DND-41 (cell line): Measurements from ENCODE around the gene MTARC2.

Source experiments
- ATAC-seq: fragments of 200-7000 bp; cut with Tn5 transposase; 3 replicates; pipeline ENCODE4 v1.9.1; 2021; ENCODE audit warnings: low read depth; ENCODE audit not compliant: insufficient read depth
- DNase-seq: peaks from one replicate; pipeline ENCODE4 v3.0.0-alpha.2; 2020
- H2AFZ ChIP-seq: 2 replicates; pipeline ENCODE4 v1.6.0; 2012; ENCODE audit warnings: low read depth, low read length
- H3K27ac ChIP-seq: 2 replicates; pipeline ENCODE4 v1.5.1; 2012; ENCODE audit warnings: low read length, inconsistent platforms
- H3K27me3 ChIP-seq: fragments of 200-600 bp; sonication (generic); 2 replicates; pipeline ENCODE4 v1.6.0; 2012; ENCODE audit warnings: low read length, mild to moderate bottlenecking, inconsistent platforms; ENCODE audit not compliant: insufficient read depth, poor library complexity
- H3K36me3 ChIP-seq: 2 replicates; pipeline ENCODE4 v1.5.1; 2012; ENCODE audit warnings: low read length, inconsistent platforms; ENCODE audit not compliant: insufficient read depth
- H3K4me1 ChIP-seq: 2 replicates; pipeline ENCODE4 v1.5.1; 2012; ENCODE audit warnings: mild to moderate bottlenecking, low read length; ENCODE audit not compliant: insufficient read depth
- H3K4me2 ChIP-seq: 2 replicates; pipeline ENCODE4 v1.6.0; 2012; ENCODE audit warnings: mild to moderate bottlenecking, moderate library complexity, low read length, inconsistent platforms; ENCODE audit not compliant: insufficient read depth
- H3K4me3 ChIP-seq, 2 experiments: fragments of 200-600 bp in 1 of 2; shearing (Covaris generic) in 1 of 2; 2 replicates each; pipeline ENCODE4 v1.5.1; 2012 to 2016; ENCODE audit warnings: inconsistent platforms in 2 of 2, low read length in 2 of 2, mild to moderate bottlenecking in 2 of 2, low read depth in 1 of 2, moderate library complexity in 1 of 2
- H3K79me2 ChIP-seq: 2 replicates; pipeline ENCODE4 v1.6.0; 2012; ENCODE audit warnings: low read length, inconsistent platforms; ENCODE audit not compliant: insufficient read depth
- H3K9ac ChIP-seq: 2 replicates; pipeline ENCODE4 v1.6.0; 2012; ENCODE audit warnings: low read depth, mild to moderate bottlenecking, inconsistent platforms, low read length, moderate library complexity
- H3K9me3 ChIP-seq: 2 replicates; pipeline ENCODE4 v1.5.1; 2012; ENCODE audit warnings: low read length, moderate library complexity, mild to moderate bottlenecking, inconsistent platforms; ENCODE audit not compliant: insufficient read depth, severe bottlenecking
- H4K20me1 ChIP-seq: 2 replicates; pipeline ENCODE4 v1.6.0; 2012; ENCODE audit warnings: low read length; ENCODE audit not compliant: insufficient read depth
- CTCF ChIP-seq: IDR thresholded peaks from 2 replicates; pipeline ENCODE4 v1.5.1; 2012; ENCODE audit warnings: borderline replicate concordance, low read length, moderate library complexity, mild to moderate bottlenecking; ENCODE audit not compliant: poor library complexity, severe bottlenecking; ENCODE audit errors: extremely low read depth
- EZH2 ChIP-seq: IDR thresholded peaks from 3 replicates; pipeline ENCODE4 v1.6.1; 2012; ENCODE audit warnings: borderline replicate concordance, low read depth, mild to moderate bottlenecking, moderate library complexity, low read length, inconsistent platforms; ENCODE audit not compliant: severe bottlenecking

MTARC2 gene

GRCh38 chr1:220807726-220808125 is 59.6 kb downstream of the MTARC2 start:
- Histone ChIP-seq H2AFZ (no peak overlapping the region), H3K27ac (no peak overlapping the region), H3K4me1 (peaks cover 4% of the 10 kb centered on the region), H3K9ac (no peak overlapping the region), H3K9me3 (no peaks in the 10 kb centered on the region), H3K4me2 (no peak overlapping the region), H3K27me3 (peaks cover 6% of the 10 kb centered on the region), H3K36me3 (no peaks in the 10 kb centered on the region), H3K4me3 (no peak overlapping the region), H4K20me1 (no peaks in the 10 kb centered on the region), H3K79me2 (no peaks in the 10 kb centered on the region)
- no peak for ATAC-seq
- no peak for TF ChIP-seq CTCF
- no peak for TF ChIP-seq EZH2
- DNase-seq: no peak

GRCh38 chr1:220808345-220809186 is 60.4 kb downstream of the MTARC2 start:
- H3K79me2 ChIP-seq: no peaks in the 10 kb centered on the region
- no peak overlapping the region for H3K27ac ChIP-seq
- H3K4me1 ChIP-seq: peaks cover 4% of the 10 kb centered on the region
- no peaks in the 10 kb centered on the region for H3K36me3 ChIP-seq
- TF ChIP-seq EZH2: no peak
- H3K9me3 ChIP-seq: no peaks in the 10 kb centered on the region
- H3K9ac ChIP-seq: no peak overlapping the region
- H3K27me3 ChIP-seq: peaks cover 6% of the 10 kb centered on the region
- no peak overlapping the region for H3K4me2 ChIP-seq
- H3K4me3 ChIP-seq: no peak overlapping the region
- DNase-seq: no peak
- no peak overlapping the region for H2AFZ ChIP-seq
- no peak for ATAC-seq
- no peaks in the 10 kb centered on the region for H4K20me1 ChIP-seq

- Histone ChIP-seq H3K4me3 (no peak overlapping the region), H3K79me2 (no peaks in the 10 kb centered on the region), H3K9me3 (no peaks in the 10 kb centered on the region), H3K27ac (no peak overlapping the region), H3K9ac (no peak overlapping the region), H2AFZ (no peak overlapping the region), H3K4me2 (no peak overlapping the region), H3K36me3 (no peaks in the 10 kb centered on the region), H3K27me3 (peaks cover 6% of the 10 kb centered on the region), H3K4me1 (peaks cover 4% of the 10 kb centered on the region), H4K20me1 (no peaks in the 10 kb centered on the region)
- DNase-seq: no peak
- ATAC-seq: no peak
- TF ChIP-seq CTCF: no peak
- TF ChIP-seq EZH2: no peak
Measured at GRCh38 chr1:220809187-220809550, 61.0 kb downstream of the MTARC2 start.

GRCh38 chr1:220809704-220810103 is 61.6 kb downstream of the MTARC2 start:
- DNase-seq (no peak), ATAC-seq (no peak)
- H3K27me3 ChIP-seq: peaks cover 6% of the 10 kb centered on the region
- TF ChIP-seq EZH2: no peak
- TF ChIP-seq CTCF: no peak
- no peaks in the 10 kb centered on the region for H3K79me2 ChIP-seq
- H2AFZ ChIP-seq: no peak overlapping the region
- no peak overlapping the region for H3K27ac ChIP-seq
- peaks cover 4% of the 10 kb centered on the region for H3K4me1 ChIP-seq
- no peaks in the 10 kb centered on the region for H3K36me3 ChIP-seq
- no peak overlapping the region for H3K9ac ChIP-seq
- no peaks in the 10 kb centered on the region for H4K20me1 ChIP-seq
- H3K9me3 ChIP-seq: no peaks in the 10 kb centered on the region
- no peak overlapping the region for H3K4me2 ChIP-seq
- H3K4me3 ChIP-seq: no peak overlapping the region
